OCI-LY1 (cell line): ENCODE results near the gene PLPPR2.

Source experiments
- EZH2 ChIP-seq: fragments of 200-600 bp; sonication (generic), shearing (Covaris generic); IDR thresholded peaks from 2 replicates; pipeline ENCODE4 v1.8.0; 2017; ENCODE audit warnings: borderline replicate concordance, mixed run types, mild to moderate bottlenecking, antibody characterized with exemption, low read length, moderate library complexity, mixed read lengths
- TF ChIP-seq, protein P1 (sequence below): fragments of 200-600 bp; sonication (generic), shearing (Covaris generic); IDR thresholded peaks from 2 replicates; pipeline ENCODE4 v1.5.1; 2017; ENCODE audit warnings: mild to moderate bottlenecking, antibody characterized with exemption, low read length, moderate library complexity, mixed read lengths

DNA sequence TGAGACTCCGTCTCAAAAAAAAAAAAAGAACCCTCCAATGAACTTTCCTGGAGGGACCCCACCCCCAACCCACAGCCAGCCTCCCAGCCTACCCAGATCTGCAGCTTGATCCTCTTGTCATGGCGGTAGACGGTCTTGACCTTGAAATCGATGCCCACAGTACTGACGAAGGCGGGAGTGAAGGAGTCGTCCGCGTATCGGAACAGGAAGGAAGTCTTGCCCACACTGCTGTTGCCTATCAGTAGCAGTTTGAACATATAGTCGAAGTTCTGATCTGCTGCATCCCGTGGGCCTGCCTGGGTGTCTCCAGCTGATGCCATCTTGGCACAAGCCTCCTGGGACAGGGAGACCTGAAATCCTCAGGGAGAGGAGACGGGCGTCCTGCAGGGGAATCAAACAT, 18.2 kb upstream of the PLPPR2 start:
- TF ChIP-seq EZH2: no peak
- TF ChIP-seq, protein P1, sequence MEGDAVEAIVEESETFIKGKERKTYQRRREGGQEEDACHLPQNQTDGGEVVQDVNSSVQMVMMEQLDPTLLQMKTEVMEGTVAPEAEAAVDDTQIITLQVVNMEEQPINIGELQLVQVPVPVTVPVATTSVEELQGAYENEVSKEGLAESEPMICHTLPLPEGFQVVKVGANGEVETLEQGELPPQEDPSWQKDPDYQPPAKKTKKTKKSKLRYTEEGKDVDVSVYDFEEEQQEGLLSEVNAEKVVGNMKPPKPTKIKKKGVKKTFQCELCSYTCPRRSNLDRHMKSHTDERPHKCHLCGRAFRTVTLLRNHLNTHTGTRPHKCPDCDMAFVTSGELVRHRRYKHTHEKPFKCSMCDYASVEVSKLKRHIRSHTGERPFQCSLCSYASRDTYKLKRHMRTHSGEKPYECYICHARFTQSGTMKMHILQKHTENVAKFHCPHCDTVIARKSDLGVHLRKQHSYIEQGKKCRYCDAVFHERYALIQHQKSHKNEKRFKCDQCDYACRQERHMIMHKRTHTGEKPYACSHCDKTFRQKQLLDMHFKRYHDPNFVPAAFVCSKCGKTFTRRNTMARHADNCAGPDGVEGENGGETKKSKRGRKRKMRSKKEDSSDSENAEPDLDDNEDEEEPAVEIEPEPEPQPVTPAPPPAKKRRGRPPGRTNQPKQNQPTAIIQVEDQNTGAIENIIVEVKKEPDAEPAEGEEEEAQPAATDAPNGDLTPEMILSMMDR: no peak
